ENCODE data around the gene CDK5RAP2.
A peak's percentile ranks its signal among the peaks of the same experiment; 100 is the strongest.

The CDK5RAP2 gene

DNA sequence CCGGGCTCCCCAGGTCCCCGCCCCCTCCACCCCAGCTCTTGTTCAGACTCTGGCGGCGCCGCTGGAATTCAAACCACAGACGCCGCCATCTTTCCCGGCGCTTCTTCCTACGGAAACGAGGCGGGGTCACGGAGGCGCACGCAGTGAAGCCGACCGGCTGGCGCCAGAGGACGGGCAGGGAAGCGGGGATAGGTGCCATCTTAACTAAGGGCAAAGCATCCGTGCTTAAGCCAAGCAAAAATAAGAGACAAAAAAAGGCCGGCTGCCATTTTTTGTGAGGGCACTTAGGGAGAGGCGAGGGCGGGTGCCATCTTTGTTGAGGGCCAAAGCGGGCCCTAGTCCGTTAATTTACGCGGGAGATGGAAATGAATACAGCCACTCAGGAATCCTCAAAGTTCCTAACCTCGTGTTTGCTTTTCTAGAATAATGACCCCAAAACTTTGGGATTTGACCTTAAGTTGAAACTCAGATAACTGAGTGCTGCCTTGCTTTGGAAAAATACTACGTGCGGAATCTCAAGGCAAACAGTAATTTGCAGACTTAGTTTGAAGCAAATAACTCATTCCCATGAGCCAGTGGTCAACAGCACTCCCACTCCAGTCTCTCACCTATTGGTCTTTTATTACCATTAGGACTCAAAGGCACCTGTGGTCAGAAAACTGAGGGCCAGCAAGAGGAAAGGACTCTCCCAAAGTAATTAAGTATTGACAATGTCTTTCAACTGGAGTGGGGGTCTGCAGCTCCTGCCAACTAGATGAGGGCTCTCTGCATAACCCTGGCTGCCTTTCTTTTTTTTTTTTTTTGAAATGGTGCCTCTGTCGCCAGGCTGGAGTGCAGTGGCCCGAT lies at the start of gene CDK5RAP2:
CDK5RAP2 (minus strand) TSS at position 117 of the 846 bp plus-strand sequence. CDS start 189 bp downstream, outside the sequence.
- H3K4me1 ChIP-seq (ENCODE audit: control insufficient read depth, insufficient read depth, low read length) = 0 out of 2 replicates have a peak, but pooled peaks cover 2% of the 10 kb centered on the region
- peak within 1 kb of the TSS; percentile 67 for H3K27ac ChIP-seq (ENCODE audit: extremely low read depth, low read depth, low read length)
- ChIA-PET POLR2A (interaction anchor here (0.6 to 1.0 kb wide), 3 partner anchors 155 to 213 kb away, joined by 3 to 4 read pairs (median 3); partner anchors contain the start of gene FBXW2), CTCF (interaction anchor here (0.7 kb wide), 1 partner anchor 34 kb away, joined by 5 read pairs; no protein-coding TSS in a partner anchor)
- H3K4me3 ChIP-seq (ENCODE audit: low read depth, low read length) = peak within 1 kb of the TSS; percentile 86
- H3K9me3 ChIP-seq (ENCODE audit: control insufficient read depth, insufficient read depth, low read depth, low read length) = no peaks in the 10 kb centered on the region
- no peaks in the 10 kb centered on the region; a peak in 1 of 3 replicates for H3K36me3 ChIP-seq (ENCODE audit: control insufficient read depth in 2 of 2, insufficient read depth in 1 of 2, low read length in 2 of 2)
- TF ChIP-seq ZFP37 (tag by site-specific recombination; IDR thresholded peaks at IDR 0.05) (0 out of 2 replicates have a peak, but pooled peaks have one; percentile 33), ZBTB6 (tag by site-specific recombination; IDR thresholded peaks at IDR 0.05) (peak; percentile 63), ZNF10 (tag by site-specific recombination; IDR thresholded peaks at IDR 0.05) (no peak), ZNF558 (tag by site-specific recombination; IDR thresholded peaks at IDR 0.05) (peak; percentile 19; the same call in 1 of the 2 replicates), ZNF510 (tag by site-specific recombination; IDR thresholded peaks at IDR 0.05; ENCODE audit: insufficient replicate concordance) (no peak), ZNF175 (tag by site-specific recombination; IDR thresholded peaks at IDR 0.05) (no peak), TCF7L2 (IDR thresholded peaks at IDR 0.05; ENCODE audit: borderline replicate concordance, low read depth, low read length) (no peak), ZNF248 (tag by site-specific recombination; IDR thresholded peaks at IDR 0.05) (no peak), ZNF549 (tag by site-specific recombination; IDR thresholded peaks at IDR 0.05) (no peak), ZNF155 (tag by site-specific recombination; IDR thresholded peaks at IDR 0.05) (no peak), ZBTB48 (tag by site-specific recombination; IDR thresholded peaks at IDR 0.05) (no peak), ZNF658 (tag by site-specific recombination; IDR thresholded peaks at IDR 0.05) (no peak), ZNF23 (tag by site-specific recombination; IDR thresholded peaks at IDR 0.05; ENCODE audit: borderline replicate concordance) (no peak), RBAK (tag by site-specific recombination; IDR thresholded peaks at IDR 0.05) (no peak), ZNF521 (tag by site-specific recombination; IDR thresholded peaks at IDR 0.05) (no peak), BCL11A (tag by site-specific recombination; IDR thresholded peaks at IDR 0.05; ENCODE audit: low read depth) (no peak), ZNF138 (tag by site-specific recombination; IDR thresholded peaks at IDR 0.05; ENCODE audit: borderline replicate concordance) (no peak), ZNF18 (tag by site-specific recombination; IDR thresholded peaks at IDR 0.05) (no peak), ZNF19 (tag by site-specific recombination; IDR thresholded peaks at IDR 0.05; ENCODE audit: low read depth) (no peak), ZNF433 (tag by site-specific recombination; IDR thresholded peaks at IDR 0.05; ENCODE audit: low read depth) (no peak), FEZF1 (tag by site-specific recombination; IDR thresholded peaks at IDR 0.05) (0 out of 2 replicates have a peak, but pooled peaks have one; percentile 21), ZNF585B (tag by site-specific recombination; IDR thresholded peaks at IDR 0.05) (no peak), GFI1B (tag by site-specific recombination; IDR thresholded peaks at IDR 0.05) (no peak), ZNF660 (tag by site-specific recombination; IDR thresholded peaks at IDR 0.05) (peak; percentile 65; the same call in 1 of the 2 replicates), REPIN1 (tag by site-specific recombination; IDR thresholded peaks at IDR 0.05; ENCODE audit: low read depth) (no peak), ZFHX2 (tag by site-specific recombination; conservative IDR thresholded peaks at IDR 0.05) (peak; percentile 60; the same call in 1 of the 2 replicates), ZNF701 (tag by site-specific recombination; IDR thresholded peaks at IDR 0.05) (no peak)
- TF ChIP-seq, protein P1, sequence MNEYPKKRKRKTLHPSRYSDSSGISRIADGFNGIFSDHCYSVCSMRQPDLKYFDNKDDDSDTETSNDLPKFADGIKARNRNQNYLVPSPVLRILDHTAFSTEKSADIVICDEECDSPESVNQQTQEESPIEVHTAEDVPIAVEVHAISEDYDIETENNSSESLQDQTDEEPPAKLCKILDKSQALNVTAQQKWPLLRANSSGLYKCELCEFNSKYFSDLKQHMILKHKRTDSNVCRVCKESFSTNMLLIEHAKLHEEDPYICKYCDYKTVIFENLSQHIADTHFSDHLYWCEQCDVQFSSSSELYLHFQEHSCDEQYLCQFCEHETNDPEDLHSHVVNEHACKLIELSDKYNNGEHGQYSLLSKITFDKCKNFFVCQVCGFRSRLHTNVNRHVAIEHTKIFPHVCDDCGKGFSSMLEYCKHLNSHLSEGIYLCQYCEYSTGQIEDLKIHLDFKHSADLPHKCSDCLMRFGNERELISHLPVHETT (tag by site-specific recombination; IDR thresholded peaks at IDR 0.05) = peak; percentile 15; the same call in 1 of the 2 replicates
- TF ChIP-seq, protein P2, sequence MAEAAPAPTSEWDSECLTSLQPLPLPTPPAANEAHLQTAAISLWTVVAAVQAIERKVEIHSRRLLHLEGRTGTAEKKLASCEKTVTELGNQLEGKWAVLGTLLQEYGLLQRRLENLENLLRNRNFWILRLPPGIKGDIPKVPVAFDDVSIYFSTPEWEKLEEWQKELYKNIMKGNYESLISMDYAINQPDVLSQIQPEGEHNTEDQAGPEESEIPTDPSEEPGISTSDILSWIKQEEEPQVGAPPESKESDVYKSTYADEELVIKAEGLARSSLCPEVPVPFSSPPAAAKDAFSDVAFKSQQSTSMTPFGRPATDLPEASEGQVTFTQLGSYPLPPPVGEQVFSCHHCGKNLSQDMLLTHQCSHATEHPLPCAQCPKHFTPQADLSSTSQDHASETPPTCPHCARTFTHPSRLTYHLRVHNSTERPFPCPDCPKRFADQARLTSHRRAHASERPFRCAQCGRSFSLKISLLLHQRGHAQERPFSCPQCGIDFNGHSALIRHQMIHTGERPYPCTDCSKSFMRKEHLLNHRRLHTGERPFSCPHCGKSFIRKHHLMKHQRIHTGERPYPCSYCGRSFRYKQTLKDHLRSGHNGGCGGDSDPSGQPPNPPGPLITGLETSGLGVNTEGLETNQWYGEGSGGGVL (tag by site-specific recombination; IDR thresholded peaks at IDR 0.05) = 0 out of 2 replicates have a peak, but pooled peaks have one; percentile 4
- TF ChIP-seq, protein P3, sequence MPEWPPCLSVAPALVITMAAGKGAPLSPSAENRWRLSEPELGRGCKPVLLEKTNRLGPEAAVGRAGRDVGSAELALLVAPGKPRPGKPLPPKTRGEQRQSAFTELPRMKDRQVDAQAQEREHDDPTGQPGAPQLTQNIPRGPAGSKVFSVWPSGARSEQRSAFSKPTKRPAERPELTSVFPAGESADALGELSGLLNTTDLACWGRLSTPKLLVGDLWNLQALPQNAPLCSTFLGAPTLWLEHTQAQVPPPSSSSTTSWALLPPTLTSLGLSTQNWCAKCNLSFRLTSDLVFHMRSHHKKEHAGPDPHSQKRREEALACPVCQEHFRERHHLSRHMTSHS (tag by site-specific recombination; IDR thresholded peaks at IDR 0.05) = no peak
